ENCODE data around the gene KLHDC1.
"Not testable (repeated sequence)": the region's sequence is repeated elsewhere in the genome, so short reads cannot be mapped to it uniquely, and the experiment has no call there.

KLHDC1 gene, protein sequence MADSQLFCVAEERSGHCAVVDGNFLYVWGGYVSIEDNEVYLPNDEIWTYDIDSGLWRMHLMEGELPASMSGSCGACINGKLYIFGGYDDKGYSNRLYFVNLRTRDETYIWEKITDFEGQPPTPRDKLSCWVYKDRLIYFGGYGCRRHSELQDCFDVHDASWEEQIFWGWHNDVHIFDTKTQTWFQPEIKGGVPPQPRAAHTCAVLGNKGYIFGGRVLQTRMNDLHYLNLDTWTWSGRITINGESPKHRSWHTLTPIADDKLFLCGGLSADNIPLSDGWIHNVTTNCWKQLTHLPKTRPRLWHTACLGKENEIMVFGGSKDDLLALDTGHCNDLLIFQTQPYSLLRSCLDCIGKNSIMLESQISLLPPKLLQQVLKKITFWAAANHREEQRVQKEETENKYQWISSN

GRCh38 chr14:49692811-49693734 is at the start of gene KLHDC1:
KLHDC1 (plus strand) TSS chr14:49693120; CDS start chr14:49693195, 75 bp downstream.
- Mint-ChIP-seq H3K36me3 (ENCODE audit: low read depth) (no peaks in the 10 kb centered on the region), H3K27me3 (ENCODE audit: low read depth) (no peaks in the 10 kb centered on the region), H3K4me3 (peak within 1 kb of the TSS; percentile 78), H3K4me1 (ENCODE audit: low read depth) (peaks cover 28% of the 10 kb centered on the region), H3K27ac (peak within 1 kb of the TSS; percentile 84), H3K9me3 (no peaks in the 10 kb centered on the region)
- DNase-seq (ENCODE audit: low spot score) = peak; percentile 70

DNA sequence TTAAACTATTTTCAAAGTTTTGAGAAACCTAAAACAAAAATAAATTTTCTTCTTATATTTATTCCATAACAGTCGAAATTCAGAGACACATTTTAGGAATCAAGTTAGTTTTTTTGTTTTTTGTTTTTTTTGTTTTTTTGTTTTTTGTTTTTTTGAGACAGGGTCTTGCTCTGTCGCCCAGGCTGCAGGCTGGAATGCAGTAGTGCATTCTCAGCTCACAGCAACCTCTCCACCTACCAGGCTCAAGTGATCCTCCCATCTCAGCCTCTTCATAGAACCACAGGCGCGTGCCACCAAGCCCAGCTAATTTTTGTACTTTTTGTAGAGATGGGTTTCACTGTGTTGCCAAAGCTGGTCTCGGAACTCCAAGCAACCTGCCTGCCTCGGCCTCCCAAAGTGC is 39.4 kb upstream of the KLHDC1 start:
- Mint-ChIP-seq H3K27ac (no peak overlapping the region), H3K36me3 (ENCODE audit: low read depth) (peaks cover 21% of the 10 kb centered on the region), H3K9me3 (no peaks in the 10 kb centered on the region), H3K4me3 (no peak overlapping the region), H3K27me3 (ENCODE audit: low read depth) (no peaks in the 10 kb centered on the region), H3K4me1 (ENCODE audit: low read depth) (no peaks in the 10 kb centered on the region)
- no peak for DNase-seq (ENCODE audit: low spot score)

DNA sequence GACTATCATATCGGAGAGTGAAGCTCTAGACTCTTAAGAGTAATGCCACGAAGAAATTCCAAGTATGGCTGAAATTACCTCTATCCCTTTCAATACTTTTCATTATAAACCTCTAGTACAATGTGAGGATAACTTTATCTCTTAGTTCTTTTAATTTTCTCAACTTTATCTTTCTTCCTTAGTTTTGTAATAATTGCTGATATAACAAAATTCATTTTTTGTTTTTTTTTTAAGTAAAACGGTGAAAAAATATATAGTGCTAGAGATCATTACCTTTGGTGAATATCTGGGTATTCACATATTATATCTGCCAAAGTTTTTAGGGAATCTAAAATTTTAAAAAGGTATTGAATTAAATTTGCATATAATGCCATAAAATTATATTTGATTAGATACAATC is 38.4 kb upstream of the KLHDC1 start:
- H3K4me3 Mint-ChIP-seq = no peak overlapping the region
- DNase-seq (ENCODE audit: low spot score) = no peak
- no peaks in the 10 kb centered on the region for H3K4me1 Mint-ChIP-seq (ENCODE audit: low read depth)
- H3K9me3 Mint-ChIP-seq = no peaks in the 10 kb centered on the region
- H3K36me3 Mint-ChIP-seq (ENCODE audit: low read depth) = peaks cover 19% of the 10 kb centered on the region
- no peaks in the 10 kb centered on the region for H3K27me3 Mint-ChIP-seq (ENCODE audit: low read depth)
- no peak overlapping the region for H3K27ac Mint-ChIP-seq

DNA sequence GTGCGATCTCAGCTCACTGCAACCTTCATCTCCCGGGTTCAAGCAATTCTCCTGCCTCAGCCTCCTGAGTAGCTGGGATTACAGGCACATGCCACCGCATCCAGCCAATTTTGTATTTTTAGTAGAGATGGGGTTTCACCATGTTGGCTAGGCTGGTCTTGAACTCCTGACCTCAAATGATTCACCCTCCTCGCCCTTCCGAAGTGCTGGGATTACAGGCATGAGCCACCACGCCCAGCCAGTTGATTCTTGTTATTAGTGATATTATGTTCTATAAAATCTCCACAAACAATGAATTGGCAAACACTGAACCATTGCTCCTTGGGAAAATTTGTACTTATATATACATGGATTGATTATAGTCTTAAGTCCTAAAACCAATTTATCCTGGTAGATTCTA is 35.4 kb upstream of the KLHDC1 start:
- not testable (repeated sequence) for DNase-seq (ENCODE audit: low spot score); H3K4me1 Mint-ChIP-seq (ENCODE audit: low read depth); H3K4me3 Mint-ChIP-seq; H3K9me3 Mint-ChIP-seq; H3K27me3 Mint-ChIP-seq (ENCODE audit: low read depth); H3K27ac Mint-ChIP-seq
- peaks cover 20% of the 10 kb centered on the region for H3K36me3 Mint-ChIP-seq (ENCODE audit: low read depth)

- Mint-ChIP-seq H3K9me3 (no peaks in the 10 kb centered on the region), H3K4me1 (ENCODE audit: low read depth) (no peaks in the 10 kb centered on the region), H3K4me3 (no peak overlapping the region), H3K27ac (no peak overlapping the region), H3K36me3 (ENCODE audit: low read depth) (peaks cover 22% of the 10 kb centered on the region), H3K27me3 (ENCODE audit: low read depth) (no peaks in the 10 kb centered on the region)
- no peak for DNase-seq (ENCODE audit: low spot score)
These were observed 33.1 kb upstream of the KLHDC1 start for GRCh38 chr14:49659526-49660455.

DNA sequence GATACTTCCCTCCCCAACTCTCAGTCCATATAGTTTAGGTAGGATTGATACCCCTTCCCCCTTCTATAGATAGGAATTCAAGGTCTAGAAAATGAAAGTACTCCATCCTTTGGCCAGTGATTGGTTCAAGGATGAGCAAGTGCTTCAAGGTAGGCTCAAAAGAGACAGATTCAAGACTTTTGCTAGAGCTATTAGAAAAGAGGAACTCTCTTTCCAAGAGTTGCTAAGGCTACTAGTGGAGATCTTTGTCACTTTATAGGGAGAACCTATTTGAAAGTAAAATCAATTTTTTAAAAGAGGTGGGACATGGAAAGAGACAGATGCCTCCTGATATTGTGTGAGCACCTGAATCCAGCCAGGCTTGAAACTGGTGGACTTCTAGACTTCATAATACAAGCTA is 22.4 kb upstream of the KLHDC1 start:
- DNase-seq (ENCODE audit: low spot score) = no peak
- no peaks in the 10 kb centered on the region for H3K27me3 Mint-ChIP-seq (ENCODE audit: low read depth)
- no peaks in the 10 kb centered on the region for H3K4me1 Mint-ChIP-seq (ENCODE audit: low read depth)
- no peaks in the 10 kb centered on the region for H3K9me3 Mint-ChIP-seq
- H3K27ac Mint-ChIP-seq = no peak overlapping the region
- peaks cover 45% of the 10 kb centered on the region for H3K36me3 Mint-ChIP-seq (ENCODE audit: low read depth)
- H3K4me3 Mint-ChIP-seq = no peak overlapping the region

DNA sequence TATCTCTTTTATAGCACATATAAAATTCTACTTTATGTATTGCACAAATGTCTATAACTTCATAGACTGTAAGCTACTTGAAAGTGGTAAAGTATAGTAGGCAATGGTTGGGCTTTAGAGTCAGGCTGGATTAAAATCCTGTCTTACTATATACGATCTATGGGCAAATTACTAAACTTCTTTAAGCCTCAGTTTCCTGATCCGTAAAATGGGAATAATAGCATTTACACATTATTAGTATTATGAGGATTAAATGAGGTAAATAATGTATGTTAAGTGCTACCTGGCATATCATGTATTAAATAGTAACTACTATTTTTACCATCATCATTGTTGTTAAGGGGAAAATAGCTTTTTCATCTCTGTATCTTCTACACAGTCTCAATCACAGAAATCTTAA is 19.3 kb upstream of the KLHDC1 start:
- H3K27me3 Mint-ChIP-seq (ENCODE audit: low read depth) = no peaks in the 10 kb centered on the region
- H3K36me3 Mint-ChIP-seq (ENCODE audit: low read depth) = peaks cover 39% of the 10 kb centered on the region
- no peak overlapping the region for H3K27ac Mint-ChIP-seq
- DNase-seq (ENCODE audit: low spot score) = no peak
- no peak overlapping the region for H3K4me3 Mint-ChIP-seq
- no peaks in the 10 kb centered on the region for H3K9me3 Mint-ChIP-seq
- H3K4me1 Mint-ChIP-seq (ENCODE audit: low read depth) = no peaks in the 10 kb centered on the region

- Mint-ChIP-seq H3K4me3 (no peak overlapping the region), H3K27me3 (ENCODE audit: low read depth) (no peaks in the 10 kb centered on the region), H3K27ac (no peak overlapping the region), H3K4me1 (ENCODE audit: low read depth) (peaks cover 14% of the 10 kb centered on the region), H3K9me3 (no peaks in the 10 kb centered on the region), H3K36me3 (ENCODE audit: low read depth) (peaks cover 55% of the 10 kb centered on the region)
- DNase-seq (ENCODE audit: low spot score) = no peak
These were observed 15.3 kb upstream of the KLHDC1 start for GRCh38 chr14:49677643-49678042.

DNA sequence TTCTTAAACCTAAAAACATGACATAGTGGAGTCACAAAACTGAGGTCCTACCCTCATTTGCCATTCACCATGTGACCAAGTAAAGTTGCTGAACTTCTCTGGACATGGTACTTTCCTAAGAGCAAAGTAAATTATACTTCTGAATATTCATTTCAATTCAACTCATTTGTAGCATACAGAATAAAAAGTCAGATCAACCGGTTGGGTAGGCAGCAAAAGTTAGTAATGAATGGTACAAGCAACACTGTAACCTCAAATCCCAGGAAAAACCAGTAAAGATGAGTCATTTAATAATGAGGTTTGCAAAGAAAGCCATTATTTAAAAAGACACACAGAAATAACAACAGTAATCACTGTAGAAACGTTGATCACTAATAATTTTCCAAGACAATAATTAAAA is 13.6 kb upstream of the KLHDC1 start:
- H3K4me1 Mint-ChIP-seq (ENCODE audit: low read depth) = peaks cover 16% of the 10 kb centered on the region
- H3K4me3 Mint-ChIP-seq = no peak overlapping the region
- no peaks in the 10 kb centered on the region for H3K9me3 Mint-ChIP-seq
- DNase-seq (ENCODE audit: low spot score) = no peak
- H3K27ac Mint-ChIP-seq = peak overlapping the region; percentile 35
- H3K27me3 Mint-ChIP-seq (ENCODE audit: low read depth) = no peaks in the 10 kb centered on the region
- peaks cover 48% of the 10 kb centered on the region for H3K36me3 Mint-ChIP-seq (ENCODE audit: low read depth)

- Mint-ChIP-seq H3K4me3 (peak overlapping the region; percentile 91), H3K9me3 (no peaks in the 10 kb centered on the region), H3K27me3 (ENCODE audit: low read depth) (no peaks in the 10 kb centered on the region), H3K36me3 (ENCODE audit: low read depth) (peaks cover 27% of the 10 kb centered on the region), H3K4me1 (ENCODE audit: low read depth) (peaks cover 37% of the 10 kb centered on the region), H3K27ac (no peak overlapping the region)
- no peak for DNase-seq (ENCODE audit: low spot score)
These were observed 6.5 kb upstream of the KLHDC1 start for GRCh38 chr14:49686425-49686824.

GRCh38 chr14:49687942-49688700 is 4.8 kb upstream of the KLHDC1 start, which contains the start of gene POLE2:
POLE2 (minus strand) TSS chr14:49688214; CDS start chr14:49688203, 11 bp downstream.
- H3K27me3 Mint-ChIP-seq (ENCODE audit: low read depth) = no peaks in the 10 kb centered on the region
- peak within 1 kb of the TSS; percentile 88 for H3K27ac Mint-ChIP-seq
- H3K36me3 Mint-ChIP-seq (ENCODE audit: low read depth) = peaks cover 19% of the 10 kb centered on the region
- peak within 1 kb of the TSS; percentile 91 for H3K4me3 Mint-ChIP-seq
- DNase-seq (ENCODE audit: low spot score) = peak; percentile 80
- no peaks in the 10 kb centered on the region for H3K9me3 Mint-ChIP-seq
- H3K4me1 Mint-ChIP-seq (ENCODE audit: low read depth) = peaks cover 47% of the 10 kb centered on the region

GRCh38 chr14:49688701-49689030 is 4.3 kb upstream of the KLHDC1 start:
- Mint-ChIP-seq H3K27ac (peak overlapping the region; percentile 88), H3K4me1 (ENCODE audit: low read depth) (peaks cover 47% of the 10 kb centered on the region)

DNA sequence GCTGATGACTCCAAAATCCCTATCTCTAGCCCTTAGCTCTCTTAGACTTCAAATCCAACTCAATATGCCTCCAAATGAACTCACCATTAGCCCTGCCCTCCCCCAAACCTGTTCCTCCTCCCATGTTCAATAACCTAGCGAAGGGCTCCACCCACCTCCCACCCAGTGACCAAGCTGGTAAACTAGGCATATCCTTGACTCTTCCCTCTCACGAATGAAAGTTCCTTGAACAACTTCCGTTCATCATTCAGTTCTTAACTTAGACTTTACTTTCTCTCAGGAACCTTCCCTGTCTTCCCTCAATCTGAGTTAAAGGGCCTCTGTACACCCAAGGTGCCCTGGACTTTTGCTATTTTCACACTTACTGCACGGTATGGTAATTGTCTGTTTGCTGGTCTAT is 1.9 kb upstream of the KLHDC1 start:
- Mint-ChIP-seq H3K27ac (no peak overlapping the region), H3K9me3 (no peaks in the 10 kb centered on the region), H3K4me3 (no peak overlapping the region), H3K36me3 (ENCODE audit: low read depth) (peaks cover 10% of the 10 kb centered on the region), H3K27me3 (ENCODE audit: low read depth) (no peaks in the 10 kb centered on the region), H3K4me1 (ENCODE audit: low read depth) (peaks cover 40% of the 10 kb centered on the region)
- no peak for DNase-seq (ENCODE audit: low spot score)

More at GRCh38 chr14:49688701-49689030, 4.3 kb upstream of the KLHDC1 start:
- Mint-ChIP-seq H3K9me3 (no peaks in the 10 kb centered on the region), H3K36me3 (ENCODE audit: low read depth) (peaks cover 15% of the 10 kb centered on the region), H3K27me3 (ENCODE audit: low read depth) (no peaks in the 10 kb centered on the region), H3K4me3 (peak overlapping the region; percentile 91)
- DNase-seq (ENCODE audit: low spot score) = no peak

Measured in T-helper 2 cell treated with Interferon-gamma antibody and Interleukin-4, amounts not matched to agents 5 μg/mL and 100 μg/mL, for 36 hours (primary cell).